HEK293T (cell line): ENCODE data around the gene ZYG11B.

ENCODE experiments used
- ARNT ChIP-seq: fragments of 450-650 bp; IDR thresholded peaks from 2 replicates; pipeline ENCODE4 v1.6.1; 2017; ENCODE audit warnings: mild to moderate bottlenecking
- BHLHE40 ChIP-seq: fragments of 450-650 bp; IDR thresholded peaks from 2 replicates; pipeline ENCODE4 v1.6.1; 2016; ENCODE audit warnings: mild to moderate bottlenecking, moderate library complexity, borderline replicate concordance
- FOXA1 ChIP-seq: fragments of 450-650 bp; IDR thresholded peaks from 2 replicates; pipeline ENCODE4 v1.6.1; 2016; ENCODE audit warnings: mild to moderate bottlenecking
- FOXM1 ChIP-seq: fragments of 450-650 bp; IDR thresholded peaks from 2 replicates; pipeline ENCODE4 v1.6.1; 2017; ENCODE audit warnings: mild to moderate bottlenecking, borderline replicate concordance
- LEF1 ChIP-seq: fragments of 450-650 bp; IDR thresholded peaks from 2 replicates; pipeline ENCODE4 v1.6.1; 2017; ENCODE audit warnings: mild to moderate bottlenecking, borderline replicate concordance
- NFRKB ChIP-seq: fragments of 450-650 bp; IDR thresholded peaks from 2 replicates; pipeline ENCODE4 v1.6.1; 2016; ENCODE audit warnings: mild to moderate bottlenecking, moderate library complexity
- PKNOX1 ChIP-seq: fragments of 450-650 bp; IDR thresholded peaks from 2 replicates; pipeline ENCODE4 v1.6.1; 2016
- SP1 ChIP-seq: fragments of 450-650 bp; IDR thresholded peaks from 2 replicates; pipeline ENCODE4 v1.6.1; 2017
- SUZ12 ChIP-seq: fragments of 450-650 bp; IDR thresholded peaks from 2 replicates; pipeline ENCODE4 v1.6.1; 2016; ENCODE audit warnings: mild to moderate bottlenecking

- TF ChIP-seq ARNT (no peak), NFRKB (no peak), PKNOX1 (no peak), BHLHE40 (no peak), SUZ12 (no peak), FOXA1 (no peak), FOXM1 (no peak), SP1 (no peak), LEF1 (no peak)
Observed at GRCh38 chr1:52723260-52723659, 3.0 kb upstream of the ZYG11B start.
